SK-N-SH treated with all-trans-retinoic acid at 6 μM for 48 hours (cell line): Measurements from ENCODE around the gene TOM1L2.

Experiments
- ARNTL ChIP-seq: fragments of 450-650 bp; formaldehyde crosslinking; IDR thresholded peaks from 2 replicates; pipeline ENCODE4 v1.5.0; 2020; ENCODE audit warnings: low read depth, mild to moderate bottlenecking, moderate library complexity, borderline replicate concordance
- BACH2 ChIP-seq: fragments of 250-450 bp; sonication (Bioruptor Pico); IDR thresholded peaks from 2 replicates; pipeline ENCODE4 v1.9.0; 2021; ENCODE audit warnings: mild to moderate bottlenecking, borderline replicate concordance
- OSR1 ChIP-seq: fragments of 250-450 bp; sonication (Bioruptor Pico); IDR thresholded peaks from 2 replicates; pipeline ENCODE4 v1.8.0; 2022; ENCODE audit warnings: moderate library complexity, mild to moderate bottlenecking, inconsistent platforms
- PATZ1 ChIP-seq: fragments of 250-450 bp; sonication (Bioruptor Pico); IDR thresholded peaks from 2 replicates; pipeline ENCODE4 v1.8.0; 2020; ENCODE audit warnings: mild to moderate bottlenecking, moderate library complexity, borderline replicate concordance
- SNAI2 ChIP-seq: fragments of 250-450 bp; sonication (Bioruptor Pico); IDR thresholded peaks from 2 replicates; pipeline ENCODE4 v1.5.0; 2020; ENCODE audit warnings: mild to moderate bottlenecking, moderate library complexity
- ZNF565 ChIP-seq: fragments of 450-650 bp; formaldehyde crosslinking; conservative IDR thresholded peaks from 2 replicates; pipeline ENCODE4 v1.5.0; 2020; ENCODE audit warnings: low read depth, mild to moderate bottlenecking, moderate library complexity
- ZNF70 ChIP-seq: fragments of 450-650 bp; formaldehyde crosslinking; IDR thresholded peaks from 2 replicates; pipeline ENCODE4 v1.5.0; 2020; ENCODE audit warnings: mild to moderate bottlenecking, moderate library complexity
- ZNF8 ChIP-seq: fragments of 450-650 bp; formaldehyde crosslinking; IDR thresholded peaks from 2 replicates; pipeline ENCODE4 v1.5.0; 2020; ENCODE audit warnings: mild to moderate bottlenecking, moderate library complexity
- TF ChIP-seq, protein P1 (sequence below): fragments of 250-450 bp; sonication (Bioruptor Pico); IDR thresholded peaks from 2 replicates; pipeline ENCODE4 v1.5.1; 2020; ENCODE audit warnings: low read depth, mild to moderate bottlenecking, moderate library complexity

DNA sequence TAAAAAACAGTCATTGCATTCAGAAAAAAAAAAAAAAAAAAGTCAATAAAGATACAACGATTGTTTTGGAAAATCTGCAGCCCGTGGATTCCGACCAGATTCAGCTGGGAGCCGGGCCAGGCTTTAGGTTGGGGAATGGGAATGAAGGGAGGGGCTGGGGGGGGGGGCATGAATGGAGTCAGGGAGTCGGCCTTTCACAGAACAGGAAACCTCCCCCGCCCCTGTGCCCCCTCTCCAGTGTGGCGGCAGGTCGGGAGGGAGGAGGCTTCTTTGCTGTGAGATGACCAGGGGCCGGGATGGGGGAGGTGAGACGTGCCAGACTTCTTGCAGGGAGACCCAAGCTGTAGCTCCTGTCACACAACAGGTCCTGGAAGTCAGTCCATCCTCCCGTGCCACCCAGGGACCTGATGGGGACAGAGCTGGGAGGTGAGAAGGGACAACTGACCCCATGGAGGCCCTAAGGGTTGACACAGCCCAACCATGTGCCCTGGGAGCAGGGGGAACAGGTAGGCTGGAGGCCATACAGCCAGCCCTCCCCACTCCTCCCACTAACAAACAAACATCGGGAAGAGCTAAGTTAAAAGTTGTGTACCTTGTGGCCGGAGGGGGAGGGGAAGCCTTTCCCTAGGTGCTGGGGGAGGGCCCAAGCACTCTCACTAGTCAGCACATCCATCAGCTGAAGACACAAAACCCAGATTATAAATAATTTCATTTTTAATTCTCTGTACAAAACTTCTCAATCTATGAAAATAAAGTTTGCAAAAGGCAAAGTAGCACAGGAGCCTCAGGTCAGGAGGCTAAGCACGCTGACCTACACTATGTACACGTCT, 160.6 kb downstream of the TOM1L2 start:
- TF ChIP-seq OSR1 (CRISPR knock-in tag) (no peak), ARNTL (CRISPR knock-in tag) (no peak), ZNF8 (no peak), PATZ1 (CRISPR knock-in tag) (no peak), ZNF70 (CRISPR knock-in tag) (no peak), ZNF565 (CRISPR knock-in tag) (no peak), BACH2 (CRISPR knock-in tag) (no peak), SNAI2 (CRISPR knock-in tag) (no peak)
- TF ChIP-seq, protein P1, sequence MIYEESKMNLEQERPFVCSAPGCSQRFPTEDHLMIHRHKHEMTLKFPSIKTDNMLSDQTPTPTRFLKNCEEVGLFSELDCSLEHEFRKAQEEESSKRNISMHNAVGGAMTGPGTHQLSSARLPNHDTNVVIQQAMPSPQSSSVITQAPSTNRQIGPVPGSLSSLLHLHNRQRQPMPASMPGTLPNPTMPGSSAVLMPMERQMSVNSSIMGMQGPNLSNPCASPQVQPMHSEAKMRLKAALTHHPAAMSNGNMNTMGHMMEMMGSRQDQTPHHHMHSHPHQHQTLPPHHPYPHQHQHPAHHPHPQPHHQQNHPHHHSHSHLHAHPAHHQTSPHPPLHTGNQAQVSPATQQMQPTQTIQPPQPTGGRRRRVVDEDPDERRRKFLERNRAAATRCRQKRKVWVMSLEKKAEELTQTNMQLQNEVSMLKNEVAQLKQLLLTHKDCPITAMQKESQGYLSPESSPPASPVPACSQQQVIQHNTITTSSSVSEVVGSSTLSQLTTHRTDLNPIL (CRISPR knock-in tag) = no peak
